K562 (cell line): ENCODE results near the gene PUS10. TPM values are rescaled to one million over a fixed set of nuclear protein-coding genes. Genes with fewer than 3 reads are reported as not detected.

ENCODE experiments used
- CXXC5 ChIP-seq: fragments of 250-450 bp; sonication (Bioruptor Pico); IDR thresholded peaks from 2 replicates; pipeline ENCODE4 v1.8.0; 2022; ENCODE audit warnings: inconsistent platforms, mild to moderate bottlenecking, moderate library complexity
- FOXK1 ChIP-seq: sonication (generic); formaldehyde crosslinking; IDR thresholded peaks from 2 replicates; pipeline ENCODE4 v1.8.0; 2022; ENCODE audit warnings: missing genetic modification reagents, mild to moderate bottlenecking, borderline replicate concordance
- GATAD2B ChIP-seq: fragments of 450-650 bp; IDR thresholded peaks from 2 replicates; pipeline ENCODE4 v1.6.1; 2017; ENCODE audit warnings: mild to moderate bottlenecking, borderline replicate concordance
- ILF3 ChIP-seq: fragments of 450-650 bp; IDR thresholded peaks from 2 replicates; pipeline ENCODE4 v1.6.1; 2018; ENCODE audit warnings: antibody characterized with exemption, mild to moderate bottlenecking, moderate library complexity, borderline replicate concordance
- KLF10 ChIP-seq: fragments of 250-450 bp; sonication (Bioruptor Pico); IDR thresholded peaks from 2 replicates; pipeline ENCODE4 v1.6.1; 2021; ENCODE audit warnings: matching md5 sums
- MCM3 ChIP-seq: fragments of 450-650 bp; IDR thresholded peaks from 2 replicates; pipeline ENCODE4 v1.6.1; 2016
- PYGO2 ChIP-seq: fragments of 450-650 bp; IDR thresholded peaks from 2 replicates; pipeline ENCODE4 v1.6.1; 2016; ENCODE audit warnings: mild to moderate bottlenecking, missing genetic modification characterization, moderate library complexity, missing compliant biosample characterization
- RBM25 ChIP-seq: fragments of 200-400 bp; formaldehyde crosslinking; IDR thresholded peaks from 2 replicates; pipeline ENCODE4 v1.6.1; 2018; ENCODE audit warnings: low read length, low read depth, moderate library complexity; ENCODE audit not compliant: severe bottlenecking
- ZBTB1 ChIP-seq: sonication (generic); formaldehyde crosslinking; IDR thresholded peaks from 2 replicates; pipeline ENCODE4 v1.8.1; 2023; ENCODE audit warnings: missing genetic modification reagents, low read depth, mild to moderate bottlenecking, borderline replicate concordance
- ZBTB7A ChIP-seq: IDR thresholded peaks from 2 replicates; pipeline ENCODE4 v1.6.1; 2011; ENCODE audit warnings: low read depth, mild to moderate bottlenecking, low read length, moderate library complexity, borderline replicate concordance; ENCODE audit not compliant: control insufficient read depth
- ZEB2 ChIP-seq: fragments of 450-650 bp; IDR thresholded peaks from 2 replicates; pipeline ENCODE4 v1.6.1; 2016
- ZKSCAN3 ChIP-seq: fragments of 250-450 bp; sonication (Bioruptor Pico); IDR thresholded peaks from 2 replicates; pipeline ENCODE4 v1.4.0; 2020
- ZNF551 ChIP-seq: fragments of 250-450 bp; sonication (Bioruptor Pico); IDR thresholded peaks from 2 replicates; pipeline ENCODE4 v1.5.0; 2021; ENCODE audit warnings: mild to moderate bottlenecking, moderate library complexity
- ZNF586 ChIP-seq: fragments of 450-650 bp; formaldehyde crosslinking; conservative IDR thresholded peaks from 2 replicates; pipeline ENCODE4 v1.4.0; 2020; ENCODE audit warnings: mild to moderate bottlenecking, moderate library complexity
- ZNF830 ChIP-seq: fragments of 250-450 bp; sonication (Bioruptor Pico); IDR thresholded peaks from 2 replicates; pipeline ENCODE4 v1.5.0; 2021; ENCODE audit warnings: mild to moderate bottlenecking
- polyA plus RNA-seq, 8 experiments: library from polyadenylated mRNA; depleted of rRNA in 4 of 8; stranded (reverse) in 5 of 8; unstranded in 3 of 8; fragments of >200 nt; fragmentation: Nextera tagmentation in 2 of 8; fragmentation: Illumina TruSeq in 1 of 8; extraction: Ambion mirVana in 2 of 8; extraction: Trizol in 1 of 8; gene quantifications; 2 replicates each; pipeline versions ENCODE4 v1.2.1 to v1.2.3, GENCODE V29; 2011 to 2014; ENCODE audit warnings: inconsistent platforms in 1 of 8, missing spikeins in 1 of 8
- total RNA-seq, 7 experiments: library from RNA; depleted of rRNA in 6 of 7; stranded (reverse); fragments of >200 nt in 6 of 7; fragmentation: Illumina TruSeq in 2 of 7; extraction: Trizol in 2 of 7; gene quantifications; 2 replicates each; pipeline versions ENCODE4 v1.2.1 to v1.2.3, GENCODE V29; 2011 to 2021; ENCODE audit warnings: low replicate concordance in 1 of 7
- TF ChIP-seq, protein P1 (sequence below): fragments of 450-650 bp; formaldehyde crosslinking; IDR thresholded peaks from 2 replicates; pipeline ENCODE4 v1.4.0; 2020; ENCODE audit warnings: mild to moderate bottlenecking
- TF ChIP-seq, protein P2 (sequence below): fragments of 450-650 bp; formaldehyde crosslinking; IDR thresholded peaks from 2 replicates; pipeline ENCODE4 v1.4.0; 2022; ENCODE audit warnings: missing genetic modification characterization
- TF ChIP-seq, protein P3 (sequence below): sonication (generic); formaldehyde crosslinking; IDR thresholded peaks from 2 replicates; pipeline ENCODE4 v1.8.0; 2022; ENCODE audit warnings: mild to moderate bottlenecking, missing genetic modification reagents, borderline replicate concordance
- TF ChIP-seq, protein P4 (sequence below): fragments of 250-450 bp; sonication (Bioruptor Pico); IDR thresholded peaks from 2 replicates; pipeline ENCODE4 v1.4.0; 2020; ENCODE audit warnings: borderline replicate concordance
- TF ChIP-seq, protein P5 (sequence below): fragments of 450-650 bp; IDR thresholded peaks from 2 replicates; pipeline ENCODE4 v1.6.1; 2016

PUS10 gene
- total and polyA plus RNA-seq, 9 of the 15 experiments (the other 6 are each of a cell fraction or from before 2014, with no cell fraction given), result 5.0 to 10.7 (median 7.6) TPM

DNA sequence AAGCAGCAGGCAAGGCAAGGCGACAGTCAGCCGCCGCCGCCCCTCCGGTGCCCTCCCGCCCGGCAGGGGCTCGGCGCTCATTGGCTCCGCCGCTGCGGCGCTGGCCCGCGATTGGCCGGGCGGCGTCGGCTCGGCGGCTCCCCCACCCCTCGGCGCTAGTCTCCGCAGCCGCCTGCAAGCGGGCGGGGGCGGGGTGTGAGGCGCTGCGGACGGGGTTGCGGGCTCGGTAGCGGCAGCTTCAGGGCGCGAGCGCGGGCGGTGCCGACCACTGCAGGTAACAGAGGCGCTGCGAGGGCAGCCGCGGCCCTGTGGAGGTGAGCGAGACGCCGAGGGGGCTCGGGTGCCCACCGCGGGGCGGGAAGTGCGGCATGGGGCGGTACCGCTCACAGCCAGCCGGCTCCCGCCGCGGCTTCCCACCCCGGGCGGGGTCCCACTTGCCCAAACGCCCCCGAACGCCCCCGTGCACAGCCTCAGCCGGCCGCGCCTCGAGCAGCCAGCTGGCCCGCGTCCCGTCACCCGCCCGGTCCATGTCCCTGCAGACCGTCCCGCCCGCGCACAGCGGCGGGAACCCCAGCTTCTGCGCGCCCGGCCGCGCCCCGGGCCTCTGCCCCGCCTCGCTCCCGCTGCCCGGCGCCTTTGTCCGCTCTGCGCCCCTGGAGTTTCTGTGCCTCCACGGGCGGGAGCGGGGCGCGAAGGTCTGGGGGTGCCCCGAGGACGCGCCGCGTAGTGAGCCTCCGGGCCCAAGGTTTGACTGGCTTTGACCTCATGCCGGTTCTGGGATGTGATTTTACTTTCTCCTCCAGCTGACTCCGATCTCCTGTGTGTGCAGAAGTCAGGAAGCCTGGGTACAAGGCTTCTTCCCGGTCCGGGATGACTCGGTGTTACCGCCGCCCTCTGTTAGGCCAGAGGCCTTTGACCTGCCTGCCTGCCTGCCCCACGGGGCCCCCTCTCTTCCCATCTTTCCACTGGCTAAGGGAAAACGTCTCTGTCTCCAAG, 48.0 kb upstream of the PUS10 start, which contains the start of gene SANBR (continued):
- 0 out of 2 replicates have a peak, but pooled peaks have one; percentile 26 for TF ChIP-seq GATAD2B
- TF ChIP-seq, protein P1, sequence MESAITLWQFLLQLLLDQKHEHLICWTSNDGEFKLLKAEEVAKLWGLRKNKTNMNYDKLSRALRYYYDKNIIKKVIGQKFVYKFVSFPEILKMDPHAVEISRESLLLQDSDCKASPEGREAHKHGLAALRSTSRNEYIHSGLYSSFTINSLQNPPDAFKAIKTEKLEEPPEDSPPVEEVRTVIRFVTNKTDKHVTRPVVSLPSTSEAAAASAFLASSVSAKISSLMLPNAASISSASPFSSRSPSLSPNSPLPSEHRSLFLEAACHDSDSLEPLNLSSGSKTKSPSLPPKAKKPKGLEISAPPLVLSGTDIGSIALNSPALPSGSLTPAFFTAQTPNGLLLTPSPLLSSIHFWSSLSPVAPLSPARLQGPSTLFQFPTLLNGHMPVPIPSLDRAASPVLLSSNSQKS (CRISPR knock-in tag), result no peak
- peak; percentile 99 for TF ChIP-seq RBM25
- no peak for TF ChIP-seq ZEB2
- peak; percentile 88 for TF ChIP-seq CXXC5 (CRISPR knock-in tag)
- no peak for TF ChIP-seq PYGO2 (tag)
- no peak for TF ChIP-seq FOXK1
- no peak for TF ChIP-seq ZNF551 (CRISPR knock-in tag)
- TF ChIP-seq MCM3, result no peak
- no peak for TF ChIP-seq ZNF830
- TF ChIP-seq ILF3, result peak; percentile 40; the same call in 1 of the 2 replicates
- TF ChIP-seq, protein P2, sequence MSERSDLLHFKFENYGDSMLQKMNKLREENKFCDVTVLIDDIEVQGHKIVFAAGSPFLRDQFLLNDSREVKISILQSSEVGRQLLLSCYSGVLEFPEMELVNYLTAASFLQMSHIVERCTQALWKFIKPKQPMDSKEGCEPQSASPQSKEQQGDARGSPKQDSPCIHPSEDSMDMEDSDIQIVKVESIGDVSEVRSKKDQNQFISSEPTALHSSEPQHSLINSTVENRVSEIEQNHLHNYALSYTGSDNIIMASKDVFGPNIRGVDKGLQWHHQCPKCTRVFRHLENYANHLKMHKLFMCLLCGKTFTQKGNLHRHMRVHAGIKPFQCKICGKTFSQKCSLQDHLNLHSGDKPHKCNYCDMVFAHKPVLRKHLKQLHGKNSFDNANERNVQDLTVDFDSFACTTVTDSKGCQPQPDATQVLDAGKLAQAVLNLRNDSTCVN (CRISPR knock-in tag), result no peak
- no peak for TF ChIP-seq ZNF586
- TF ChIP-seq KLF10 (CRISPR knock-in tag), result no peak
- TF ChIP-seq, protein P3, sequence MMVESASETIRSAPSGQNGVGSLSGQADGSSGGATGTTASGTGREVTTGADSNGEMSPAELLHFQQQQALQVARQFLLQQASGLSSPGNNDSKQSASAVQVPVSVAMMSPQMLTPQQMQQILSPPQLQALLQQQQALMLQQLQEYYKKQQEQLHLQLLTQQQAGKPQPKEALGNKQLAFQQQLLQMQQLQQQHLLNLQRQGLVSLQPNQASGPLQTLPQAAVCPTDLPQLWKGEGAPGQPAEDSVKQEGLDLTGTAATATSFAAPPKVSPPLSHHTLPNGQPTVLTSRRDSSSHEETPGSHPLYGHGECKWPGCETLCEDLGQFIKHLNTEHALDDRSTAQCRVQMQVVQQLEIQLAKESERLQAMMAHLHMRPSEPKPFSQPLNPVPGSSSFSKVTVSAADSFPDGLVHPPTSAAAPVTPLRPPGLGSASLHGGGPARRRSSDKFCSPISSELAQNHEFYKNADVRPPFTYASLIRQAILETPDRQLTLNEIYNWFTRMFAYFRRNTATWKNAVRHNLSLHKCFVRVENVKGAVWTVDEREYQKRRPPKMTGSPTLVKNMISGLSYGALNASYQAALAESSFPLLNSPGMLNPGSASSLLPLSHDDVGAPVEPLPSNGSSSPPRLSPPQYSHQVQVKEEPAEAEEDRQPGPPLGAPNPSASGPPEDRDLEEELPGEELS, result no peak
- TF ChIP-seq ZBTB1 (CRISPR knock-in tag), result peak; percentile 90
- no peak for TF ChIP-seq ZKSCAN3 (CRISPR knock-in tag)
- TF ChIP-seq, protein P4, sequence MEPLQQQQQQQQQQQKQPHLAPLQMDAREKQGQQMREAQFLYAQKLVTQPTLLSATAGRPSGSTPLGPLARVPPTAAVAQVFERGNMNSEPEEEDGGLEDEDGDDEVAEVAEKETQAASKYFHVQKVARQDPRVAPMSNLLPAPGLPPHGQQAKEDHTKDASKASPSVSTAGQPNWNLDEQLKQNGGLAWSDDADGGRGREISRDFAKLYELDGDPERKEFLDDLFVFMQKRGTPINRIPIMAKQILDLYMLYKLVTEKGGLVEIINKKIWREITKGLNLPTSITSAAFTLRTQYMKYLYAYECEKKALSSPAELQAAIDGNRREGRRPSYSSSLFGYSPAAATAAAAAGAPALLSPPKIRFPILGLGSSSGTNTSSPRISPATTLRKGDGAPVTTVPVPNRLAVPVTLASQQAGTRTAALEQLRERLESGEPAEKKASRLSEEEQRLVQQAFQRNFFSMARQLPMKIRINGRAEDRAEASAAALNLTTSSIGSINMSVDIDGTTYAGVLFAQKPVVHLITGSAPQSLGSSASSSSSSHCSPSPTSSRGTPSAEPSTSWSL (CRISPR knock-in tag), result 0 out of 2 replicates have a peak, but pooled peaks have one; percentile 41
- peak; percentile 81; the same call in 1 of the 2 replicates for TF ChIP-seq ZBTB7A
- TF ChIP-seq, protein P5, sequence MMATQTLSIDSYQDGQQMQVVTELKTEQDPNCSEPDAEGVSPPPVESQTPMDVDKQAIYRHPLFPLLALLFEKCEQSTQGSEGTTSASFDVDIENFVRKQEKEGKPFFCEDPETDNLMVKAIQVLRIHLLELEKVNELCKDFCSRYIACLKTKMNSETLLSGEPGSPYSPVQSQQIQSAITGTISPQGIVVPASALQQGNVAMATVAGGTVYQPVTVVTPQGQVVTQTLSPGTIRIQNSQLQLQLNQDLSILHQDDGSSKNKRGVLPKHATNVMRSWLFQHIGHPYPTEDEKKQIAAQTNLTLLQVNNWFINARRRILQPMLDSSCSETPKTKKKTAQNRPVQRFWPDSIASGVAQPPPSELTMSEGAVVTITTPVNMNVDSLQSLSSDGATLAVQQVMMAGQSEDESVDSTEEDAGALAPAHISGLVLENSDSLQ, result no peak
